PC-3 (cell line): ENCODE measurements around the gene FXYD1. TPM values are rescaled to one million over a fixed set of nuclear protein-coding genes. Genes with fewer than 3 reads are reported as not detected.

Source experiments
- ATAC-seq: fragments of 200-7000 bp; cut with Tn5 transposase; 2 replicates; pipeline ENCODE4 v1.9.1; 2020; ENCODE audit warnings: mild to moderate bottlenecking, moderate library complexity
- BruUV-seq: library from RNA; stranded (reverse); fragments of 400-500 nt; replicated peaks from 2 replicates; lab custom pipeline; 2021; lab: Mats Ljungman, UMichigan
- CTCF ChIA-PET: fragments of 300-600 bp; sonication (Branson Sonifier 250); formaldehyde crosslinking; loops from one replicate; lab custom pipeline; 2022; ENCODE audit warnings: antibody characterized with exemption; lab: Charles Lee
- POLR2A ChIA-PET: fragments of 300-600 bp; sonication (Branson Sonifier 250); formaldehyde crosslinking; loops from one replicate; lab custom pipeline; 2022; ENCODE audit warnings: antibody characterized with exemption; ENCODE audit not compliant: unreplicated experiment; lab: Charles Lee
- DNase-seq: peaks from one replicate; pipeline ENCODE4 v3.0.0-alpha.2; 2015
- H2AFZ ChIP-seq: fragments of 300-600 bp; sonication (generic); 2 replicates; pipeline ENCODE4 v1.6.0; 2016; ENCODE audit warnings: antibody characterized with exemption, low read length
- H3F3A ChIP-seq: fragments of 300-600 bp; sonication (generic); one replicate; pipeline ENCODE4 v1.6.0; 2017; ENCODE audit warnings: antibody characterized with exemption, low read length, control low read depth, mild to moderate bottlenecking; ENCODE audit not compliant: unreplicated experiment
- H3K27ac ChIP-seq: fragments of 300-600 bp; sonication (generic); 2 replicates; pipeline ENCODE4 v1.5.1; 2016; ENCODE audit warnings: mild to moderate bottlenecking, low read length
- H3K27me3 ChIP-seq: fragments of 300-600 bp; sonication (generic); 2 replicates; pipeline ENCODE4 v1.6.1; 2016; ENCODE audit warnings: low read length, mixed read lengths
- H3K36me3 ChIP-seq: fragments of 300-600 bp; sonication (generic); 2 replicates; pipeline ENCODE4 v1.6.1; 2016; ENCODE audit warnings: low read depth, mixed run types, low read length, mixed read lengths
- H3K4me1 ChIP-seq: fragments of 300-600 bp; sonication (generic); 2 replicates; pipeline ENCODE4 v1.5.1; 2016; ENCODE audit warnings: low read length; ENCODE audit not compliant: insufficient read depth
- H3K4me2 ChIP-seq: fragments of 300-600 bp; sonication (generic); 2 replicates; pipeline ENCODE4 v1.6.0; 2016; ENCODE audit warnings: low read length
- H3K4me3 ChIP-seq: fragments of 300-600 bp; sonication (generic); 2 replicates; pipeline ENCODE4 v1.5.1; 2016; ENCODE audit warnings: mild to moderate bottlenecking, low read length, mixed read lengths
- H3K79me2 ChIP-seq: fragments of 300-600 bp; sonication (generic); 2 replicates; pipeline ENCODE4 v1.6.1; 2017; ENCODE audit warnings: low read length, mixed read lengths
- H3K9ac ChIP-seq: fragments of 300-600 bp; sonication (generic); 2 replicates; pipeline ENCODE4 v1.6.0; 2016; ENCODE audit warnings: mild to moderate bottlenecking, low read length
- H3K9me2 ChIP-seq: fragments of 300-600 bp; sonication (generic); replicated peaks from 2 replicates; pipeline ENCODE4 v1.6.1; 2016; ENCODE audit warnings: mixed run types, low read length, mixed read lengths
- H3K9me3 ChIP-seq: fragments of 300-600 bp; sonication (generic); 2 replicates; pipeline ENCODE4 v1.6.1; 2016; ENCODE audit warnings: low read length, mixed read lengths
- H4K20me1 ChIP-seq: fragments of 300-600 bp; sonication (generic); 2 replicates; pipeline ENCODE4 v1.6.1; 2016; ENCODE audit warnings: low read length, mixed read lengths
- CTCF ChIP-seq: fragments of 300-600 bp; sonication (generic); conservative IDR thresholded peaks from 2 replicates; pipeline ENCODE4 v1.5.1; 2017; ENCODE audit warnings: antibody characterized with exemption, low read depth, mild to moderate bottlenecking, low read length
- EZH2 ChIP-seq: fragments of 300-600 bp; sonication (generic); IDR thresholded peaks from one replicate; pipeline ENCODE4 v1.6.1; 2017; ENCODE audit warnings: antibody characterized with exemption, mild to moderate bottlenecking, low read length; ENCODE audit not compliant: unreplicated experiment
- EZH2phosphoT487 ChIP-seq: fragments of 300-600 bp; sonication (generic); IDR thresholded peaks from 2 replicates; pipeline ENCODE4 v1.6.1; 2018; ENCODE audit warnings: mild to moderate bottlenecking, antibody characterized with exemption, low read length, borderline replicate concordance
- intact Hi-C: fragments of 100-400 bp; cut with micrococcal nuclease; formaldehyde crosslinking; loops from 2 replicates; pipeline ENCODE4 v1.9.0; 2023
- total RNA-seq: library from RNA; depleted of rRNA; stranded (reverse); fragments of >200 nt; gene quantifications from 2 replicates; pipeline ENCODE4 v1.2.3, GENCODE V29; 2014

FXYD1 gene
- total RNA-seq, 1 experiment from 2014 or later: not detected

- H4K20me1 ChIP-seq: no peaks in the 10 kb centered on the region
- H3K4me3 ChIP-seq: peak overlapping the region; percentile 79
- no peaks in the 10 kb centered on the region for H3K9me3 ChIP-seq
- H3K27me3 ChIP-seq: no peaks in the 10 kb centered on the region
- DNase-seq: peak; percentile 62
- ChIA-PET CTCF (no interaction called here), POLR2A (no interaction called here)
- peak overlapping the region; percentile 95 for H3K9ac ChIP-seq
- H3K4me2 ChIP-seq: peak overlapping the region; percentile 96
- intact Hi-C loops: loop anchor here (1.0 kb wide), 1 partner anchor 21 kb away; the partner anchor contains the start of gene LGI4
- peak overlapping the region; percentile 92 for H3K27ac ChIP-seq
- peaks cover 41% of the 10 kb centered on the region for H3K4me1 ChIP-seq
- no peaks in the 10 kb centered on the region for H3K9me2 ChIP-seq
- peak overlapping the region; percentile 90 for H2AFZ ChIP-seq
- H3F3A ChIP-seq: no peaks in the 10 kb centered on the region
- H3K36me3 ChIP-seq: no peaks in the 10 kb centered on the region
- peak; percentile 72 for ATAC-seq
- H3K79me2 ChIP-seq: peaks cover 23% of the 10 kb centered on the region
- BruUV-seq: no TSS peak
- TF ChIP-seq CTCF (peak; percentile 91), EZH2 (no peak), EZH2phosphoT487 (no peak)
Observed at GRCh38 chr19:35114353-35115176, 24.1 kb upstream of the FXYD1 start.

GRCh38 chr19:35115177-35115951 lies 23.3 kb upstream of the FXYD1 start, which contains the start of gene FXYD3:
TSS of gene FXYD3 (plus strand) at chr19:35115823. CDS start at chr19:35119377, 3,554 bp downstream.
- intact Hi-C loops: no loop called here
- no peaks in the 10 kb centered on the region for H3K27me3 ChIP-seq
- no peaks in the 10 kb centered on the region for H4K20me1 ChIP-seq
- peak; percentile 22; the same call in 1 of the 2 replicates for ATAC-seq
- H3K9ac ChIP-seq: peak within 1 kb of the TSS; percentile 95
- no peaks in the 10 kb centered on the region for H3K9me3 ChIP-seq
- H3K4me2 ChIP-seq: peak within 1 kb of the TSS; percentile 96
- POLR2A ChIA-PET: no interaction called here
- H3F3A ChIP-seq: no peaks in the 10 kb centered on the region
- TSS peak; percentile 78 for BruUV-seq
- peak within 1 kb of the TSS; percentile 79 for H3K4me3 ChIP-seq
- H3K36me3 ChIP-seq: no peaks in the 10 kb centered on the region
- peak within 1 kb of the TSS; percentile 92 for H3K27ac ChIP-seq
- CTCF ChIA-PET: no interaction called here
- H3K79me2 ChIP-seq: peaks cover 23% of the 10 kb centered on the region
- no peak for TF ChIP-seq EZH2
- TF ChIP-seq CTCF: no peak
- no peak for TF ChIP-seq EZH2phosphoT487
- peak within 1 kb of the TSS; percentile 90 for H2AFZ ChIP-seq
- DNase-seq: peak; percentile 34
- H3K4me1 ChIP-seq: peaks cover 49% of the 10 kb centered on the region
- H3K9me2 ChIP-seq: no peaks in the 10 kb centered on the region
